Right lobe of liver (tissue), 4 donors: Measurements from ENCODE around the gene QPCTL.

Experiments used
- POLR2A ChIP-seq: fragments of 450-650 bp; IDR thresholded peaks from one replicate; pipeline ENCODE4 v1.6.1; 2017; ENCODE audit warnings: antibody characterized with exemption, mild to moderate bottlenecking
- TF ChIP-seq, protein P1 (sequence below), 4 donors: fragments of 200-600 bp in 3 of 4; fragments of 450-650 bp in 1 of 4; IDR thresholded peaks; one replicate each; pipeline versions ENCODE4 v1.5.1 to v1.8.0; 2016 to 2022; ENCODE audit warnings: antibody characterized with exemption in 4 of 4, mild to moderate bottlenecking in 2 of 4
- donor health status: DM: no; HTN: no; CAD: no.
- donor health status: DM: no; HTN: no; CAD: no.
- donor health status: DM: no; HTN: yes; CAD: no.

DNA sequence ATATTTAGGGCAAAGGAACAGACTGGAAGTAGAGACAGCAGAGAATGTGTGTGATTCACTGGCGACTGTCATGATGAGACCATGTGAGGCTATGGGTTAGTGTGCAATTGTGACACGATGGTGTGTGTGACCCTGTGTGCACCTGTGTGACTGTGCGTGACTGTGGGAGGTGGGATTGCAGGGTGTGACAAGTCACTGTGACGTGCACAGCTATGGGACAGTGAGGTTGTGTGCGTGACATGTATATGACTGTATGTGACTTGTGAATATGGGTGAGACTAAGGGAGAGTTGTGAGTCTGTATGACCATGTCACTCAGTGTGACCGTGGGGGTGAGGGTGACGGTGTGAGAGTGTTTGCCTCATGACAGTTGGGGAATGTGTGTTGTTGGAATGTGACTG, 27.9 kb upstream of the QPCTL start:
- no peak for TF ChIP-seq POLR2A
- TF ChIP-seq, protein P1, sequence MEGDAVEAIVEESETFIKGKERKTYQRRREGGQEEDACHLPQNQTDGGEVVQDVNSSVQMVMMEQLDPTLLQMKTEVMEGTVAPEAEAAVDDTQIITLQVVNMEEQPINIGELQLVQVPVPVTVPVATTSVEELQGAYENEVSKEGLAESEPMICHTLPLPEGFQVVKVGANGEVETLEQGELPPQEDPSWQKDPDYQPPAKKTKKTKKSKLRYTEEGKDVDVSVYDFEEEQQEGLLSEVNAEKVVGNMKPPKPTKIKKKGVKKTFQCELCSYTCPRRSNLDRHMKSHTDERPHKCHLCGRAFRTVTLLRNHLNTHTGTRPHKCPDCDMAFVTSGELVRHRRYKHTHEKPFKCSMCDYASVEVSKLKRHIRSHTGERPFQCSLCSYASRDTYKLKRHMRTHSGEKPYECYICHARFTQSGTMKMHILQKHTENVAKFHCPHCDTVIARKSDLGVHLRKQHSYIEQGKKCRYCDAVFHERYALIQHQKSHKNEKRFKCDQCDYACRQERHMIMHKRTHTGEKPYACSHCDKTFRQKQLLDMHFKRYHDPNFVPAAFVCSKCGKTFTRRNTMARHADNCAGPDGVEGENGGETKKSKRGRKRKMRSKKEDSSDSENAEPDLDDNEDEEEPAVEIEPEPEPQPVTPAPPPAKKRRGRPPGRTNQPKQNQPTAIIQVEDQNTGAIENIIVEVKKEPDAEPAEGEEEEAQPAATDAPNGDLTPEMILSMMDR (IDR thresholded peaks at IDR 0.05): no peak
